GM18870 (cell line): ENCODE measurements around the gene TOX4.
A peak's percentile ranks its signal among the peaks of the same experiment; 100 is the strongest.
"Not testable (repeated sequence)": the region's sequence is repeated elsewhere in the genome, so short reads cannot be mapped to it uniquely, and the experiment has no call there.

Source experiments
- ATAC-seq: cut with Tn5 transposase; IDR thresholded peaks from one replicate; pipeline ENCODE4 v1.9.1; 2021; ENCODE audit warnings: moderate library complexity; ENCODE audit not compliant: unreplicated experiment

TOX4 gene

DNA sequence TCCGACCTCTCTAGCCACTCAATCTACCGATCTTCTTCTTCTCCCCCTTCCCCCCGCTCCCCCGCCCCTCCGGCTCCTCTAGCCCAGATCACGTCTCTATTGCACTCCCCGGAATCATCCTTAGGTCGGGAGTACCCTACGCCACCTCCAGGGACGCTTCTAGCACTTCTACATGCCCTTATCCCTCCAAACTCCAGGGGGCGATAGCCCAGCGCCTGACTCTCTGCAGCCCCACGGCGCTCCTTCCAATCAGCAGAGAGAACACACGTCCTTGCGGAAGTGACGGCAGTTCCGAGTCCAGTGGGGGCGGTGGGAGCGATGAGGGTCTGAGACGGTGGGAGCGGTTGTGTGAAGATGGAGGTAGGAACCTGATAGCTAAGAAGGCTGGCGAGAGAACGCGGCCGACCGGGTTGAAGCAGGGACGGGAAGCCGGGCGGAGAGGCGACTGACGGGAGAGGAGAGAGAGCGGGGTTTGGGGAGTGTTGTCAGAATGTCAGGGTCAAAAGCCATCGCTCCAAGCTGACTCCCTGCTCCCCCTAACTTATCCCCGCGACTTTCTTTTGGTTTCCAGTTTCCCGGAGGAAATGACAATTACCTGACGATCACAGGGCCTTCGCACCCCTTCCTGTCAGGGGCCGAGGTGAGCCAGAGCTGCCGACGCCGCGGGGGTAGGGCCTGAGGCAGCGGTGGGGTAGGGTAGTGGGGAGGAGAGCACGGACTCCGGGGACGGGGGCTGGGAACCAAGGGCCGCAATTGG is at the start of gene TOX4, which contains the start of gene RAB2B:
Gene TOX4 (plus strand): TSS at position 271 of the 757 bp plus-strand sequence. CDS start 84 bp downstream, at position 355.
Gene RAB2B (minus strand): TSS at position 35 of the 757 bp plus-strand sequence. CDS start 87 bp downstream, outside the sequence.
- peak; percentile 99 for ATAC-seq

DNA sequence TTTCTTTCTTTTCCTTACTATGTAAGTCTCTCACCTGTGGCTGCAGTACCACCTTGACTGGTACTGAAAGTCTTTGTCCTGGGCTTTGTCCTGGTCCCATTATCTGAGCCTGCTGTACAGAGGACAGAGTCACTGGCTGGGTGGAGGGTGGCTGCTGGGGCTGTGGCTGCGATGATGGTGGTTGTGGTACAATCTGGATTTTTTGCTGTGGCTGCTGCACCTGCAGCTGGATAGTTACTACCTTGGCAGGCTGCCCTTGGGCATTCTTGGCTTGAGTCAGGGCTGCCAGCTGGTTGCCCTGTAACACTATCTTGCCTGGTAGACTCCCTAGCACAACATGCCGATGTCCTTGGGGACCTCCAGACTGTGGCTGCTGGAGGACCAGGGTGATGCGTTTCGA is 48.1 kb upstream of the TOX4 start:
- no peak for ATAC-seq

DNA sequence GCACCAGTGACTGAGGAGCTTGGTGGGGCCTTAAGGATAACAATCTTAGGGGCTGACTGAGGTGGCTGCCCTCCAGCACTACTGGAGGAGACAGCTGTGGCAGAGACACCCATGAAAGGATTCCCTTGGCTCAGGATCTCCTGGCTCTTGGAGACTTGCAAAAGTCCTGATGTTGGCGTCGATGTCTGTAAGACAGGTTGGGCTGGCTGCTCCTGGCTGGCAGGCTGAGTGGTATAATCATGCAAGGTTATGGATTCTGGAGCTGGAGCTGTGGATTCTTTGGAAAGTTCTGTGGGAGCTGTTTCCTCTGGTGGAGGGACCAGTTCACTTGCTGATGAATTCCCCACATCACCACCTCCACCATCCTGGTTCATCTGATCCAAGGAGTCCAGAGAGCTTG is 45.9 kb upstream of the TOX4 start:
- no peak for ATAC-seq

DNA sequence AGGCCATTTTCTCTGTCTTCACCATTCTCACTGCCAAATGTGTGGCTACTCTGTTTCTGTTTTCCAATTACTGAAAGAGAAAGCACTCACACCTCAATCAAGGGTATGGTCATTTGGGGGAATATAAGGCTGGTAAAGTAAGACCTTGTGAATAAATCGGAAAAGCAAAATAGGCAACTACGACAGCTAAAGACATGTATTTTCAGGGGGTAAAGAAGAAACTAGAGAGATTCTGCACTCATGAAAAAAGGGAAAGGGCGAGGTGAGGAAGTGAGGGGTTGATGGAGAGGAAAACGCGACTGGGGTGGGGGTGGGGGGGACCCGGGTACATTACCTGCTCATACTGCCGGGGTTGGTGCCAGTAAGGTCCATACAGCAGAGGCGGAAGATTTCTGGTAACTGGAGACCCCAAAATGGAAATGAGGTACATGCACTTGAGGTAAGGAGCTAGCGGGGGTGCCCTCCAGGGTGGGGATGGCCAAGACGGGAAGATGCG is 40.4 kb upstream of the TOX4 start:
- ATAC-seq: no peak

DNA sequence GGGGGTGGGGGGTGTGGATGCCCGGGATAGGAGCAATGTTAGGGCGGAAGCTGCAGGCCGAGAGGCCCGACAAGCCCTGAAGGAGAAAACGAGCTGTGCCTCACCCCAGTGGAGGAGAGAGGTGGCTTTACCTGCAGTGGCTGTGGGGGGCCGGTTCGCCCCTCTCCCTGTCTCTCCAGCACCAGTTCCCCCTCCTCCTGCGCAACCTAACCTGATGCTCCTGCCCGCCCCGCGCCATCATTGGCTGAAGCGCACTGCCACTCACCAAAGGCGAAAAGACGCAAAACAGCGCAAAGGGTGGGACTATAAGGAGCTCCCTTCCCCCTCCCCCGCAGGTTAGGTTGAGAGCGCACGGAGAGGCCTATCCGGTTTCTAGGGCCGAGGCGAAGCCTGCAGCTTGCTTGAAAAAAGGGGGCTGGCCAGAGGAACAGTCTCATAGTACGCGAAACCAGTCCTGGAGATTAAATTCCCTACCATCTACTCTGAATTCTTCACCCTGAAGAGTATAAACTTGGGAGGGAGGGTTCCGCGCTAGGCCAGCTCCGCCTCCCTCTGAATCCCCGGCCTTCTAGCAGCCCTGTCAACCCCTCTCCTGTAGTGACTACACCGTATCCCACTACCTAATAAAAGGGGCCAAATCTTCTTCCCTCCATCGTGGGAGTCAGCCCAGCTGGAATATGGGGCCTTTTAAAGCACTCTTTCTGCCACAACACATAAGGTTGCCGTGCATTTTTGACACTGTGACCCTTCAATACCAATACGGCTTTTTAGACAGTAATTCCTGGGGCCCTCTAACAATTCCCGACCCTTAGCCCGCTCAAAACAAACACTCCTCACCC is 39.7 kb upstream of the TOX4 start:
- ATAC-seq: peak; percentile 97

DNA sequence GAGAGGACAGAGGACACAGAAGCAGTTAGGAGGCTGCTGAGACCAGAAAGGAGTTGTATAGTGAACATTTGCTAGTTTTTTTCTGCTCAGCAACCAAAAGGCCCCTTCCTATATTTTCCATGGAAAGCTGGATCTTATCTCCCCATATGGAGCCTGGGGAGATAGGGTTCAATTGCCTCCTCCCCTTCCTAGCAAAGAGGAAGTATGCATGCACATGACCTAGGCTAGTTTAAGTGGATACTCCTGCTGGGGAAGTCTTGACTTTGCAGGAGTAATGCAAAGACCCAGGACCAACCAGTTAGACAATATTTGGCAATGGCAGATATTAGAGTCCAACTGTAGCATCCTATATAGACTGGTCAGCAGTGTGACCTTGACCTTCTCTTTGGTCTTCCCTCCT is 36.1 kb upstream of the TOX4 start:
- no peak for ATAC-seq

DNA sequence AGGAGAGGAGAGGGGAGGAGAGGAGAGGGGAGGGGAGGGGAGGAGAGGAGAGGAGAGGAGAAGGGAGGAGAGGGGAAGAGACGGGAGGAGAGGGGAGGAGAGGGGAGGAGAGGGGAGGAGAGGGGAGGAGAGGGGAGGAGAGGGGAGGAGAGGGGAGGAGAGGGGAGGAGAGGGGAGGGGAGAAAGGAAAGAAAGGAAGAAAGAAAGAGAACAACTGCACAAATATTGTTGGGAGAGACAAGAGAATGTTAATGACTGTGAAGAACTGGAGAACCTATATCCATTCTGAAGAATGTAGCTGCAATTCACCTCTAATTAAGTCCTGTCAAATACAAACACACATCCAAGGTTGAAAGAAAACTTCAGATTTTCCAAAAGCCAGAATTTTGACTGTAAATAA is 34.3 kb upstream of the TOX4 start:
- ATAC-seq: not testable (repeated sequence)

DNA sequence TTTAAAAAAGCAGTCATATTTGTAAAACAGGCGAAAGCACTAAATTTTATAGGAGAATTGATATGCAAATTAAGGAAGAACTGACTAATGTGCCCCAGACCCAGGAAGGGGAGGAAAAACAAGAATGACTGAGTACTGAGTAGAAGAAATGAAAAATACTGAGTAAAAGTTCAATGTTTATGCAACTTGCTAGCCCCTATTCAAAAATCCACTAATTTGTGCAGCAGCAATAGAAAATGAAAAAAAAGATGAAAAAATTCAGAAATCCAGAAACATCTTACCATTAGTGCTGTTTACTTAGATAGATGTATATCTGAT is 27.1 kb upstream of the TOX4 start:
- ATAC-seq: no peak

DNA sequence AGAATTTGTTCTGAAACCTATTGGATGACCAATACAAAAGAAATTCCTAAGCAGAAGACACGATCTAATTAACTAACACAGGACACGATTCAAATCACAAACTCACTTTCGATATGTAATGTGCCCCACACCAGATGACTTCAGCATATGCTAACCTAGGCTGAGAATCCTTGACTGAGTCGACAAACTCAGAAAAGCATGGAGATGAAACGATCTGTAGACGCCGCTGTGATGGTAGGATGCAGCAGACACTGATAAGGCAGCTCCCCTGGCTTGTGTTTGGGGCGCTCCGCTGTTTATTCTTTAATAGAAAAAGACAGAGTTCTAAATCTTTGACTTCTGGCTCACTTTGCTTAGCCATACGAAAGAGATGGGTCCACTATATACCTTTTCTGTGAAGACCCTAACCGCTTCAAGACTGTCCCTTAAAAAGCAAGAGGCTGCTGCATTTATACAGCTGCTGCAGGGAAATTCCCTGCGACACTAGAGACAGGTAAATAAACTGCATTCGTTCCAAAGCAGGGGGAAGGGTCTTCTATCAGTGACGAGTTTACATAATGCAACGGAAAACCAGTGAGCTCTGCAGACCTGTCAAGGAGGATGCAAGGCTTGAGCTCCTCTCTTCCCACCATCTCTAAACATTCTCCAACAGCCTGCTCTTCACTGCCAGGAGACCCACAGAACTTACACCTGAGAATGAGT is 22.0 kb upstream of the TOX4 start:
- ATAC-seq: no peak

DNA sequence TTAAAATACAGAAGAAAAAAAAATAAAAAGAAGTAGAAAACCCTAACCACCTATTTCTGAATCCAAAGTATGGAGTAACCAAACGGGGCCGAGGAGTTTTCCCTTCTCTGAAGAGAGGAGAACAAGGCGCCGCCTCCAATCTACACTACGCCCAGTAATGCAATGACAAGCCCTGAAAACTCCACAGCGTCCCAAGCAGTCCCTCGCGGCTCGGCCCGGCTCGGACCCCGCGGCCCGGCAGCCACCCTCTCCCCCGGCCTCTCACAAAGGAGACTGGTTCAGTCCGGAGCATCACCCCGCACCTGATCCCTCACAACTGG is 21.4 kb upstream of the TOX4 start:
- ATAC-seq: no peak

DNA sequence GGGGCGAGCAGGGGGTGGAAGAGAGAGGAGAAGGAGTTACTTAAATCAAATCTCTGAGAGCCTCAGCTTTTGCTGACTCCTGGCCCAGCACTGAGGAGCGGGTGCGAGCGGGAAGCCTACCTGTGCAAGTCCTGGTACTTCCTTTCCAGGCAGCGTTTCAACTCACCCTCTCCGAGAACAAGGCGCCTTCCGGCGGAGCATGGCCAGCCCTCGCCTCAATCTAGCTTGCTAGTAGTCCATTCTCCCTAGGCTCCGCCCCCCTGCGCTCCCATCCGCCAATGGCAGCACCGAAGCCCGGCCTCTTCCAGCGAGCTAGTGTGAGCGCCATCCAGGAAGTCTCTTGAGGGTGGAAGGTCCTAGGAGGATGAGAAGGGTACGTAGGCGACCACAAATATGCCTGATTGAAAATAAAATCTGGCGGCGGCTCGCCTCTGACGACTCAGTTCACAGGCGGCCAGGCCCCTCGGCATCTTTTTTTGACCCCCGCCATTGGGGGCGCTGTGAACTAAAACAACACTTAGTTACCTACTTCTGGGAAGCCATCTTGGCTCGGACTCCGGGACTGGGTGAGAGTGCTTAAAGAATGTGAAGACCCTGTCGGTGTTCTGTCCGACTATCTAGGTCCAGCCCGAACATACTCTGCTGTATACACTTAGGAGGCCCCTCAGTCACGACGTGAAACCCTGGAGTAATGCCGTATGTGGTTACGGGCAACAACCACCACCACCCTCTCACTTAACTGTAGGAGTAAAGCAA is 20.9 kb upstream of the TOX4 start, which contains the start of gene CHD8:
Gene CHD8 (minus strand): TSS at position 212 of the 756 bp plus-strand sequence. CDS start 24,480 bp downstream, outside the sequence.
- peak; percentile 97 for ATAC-seq

DNA sequence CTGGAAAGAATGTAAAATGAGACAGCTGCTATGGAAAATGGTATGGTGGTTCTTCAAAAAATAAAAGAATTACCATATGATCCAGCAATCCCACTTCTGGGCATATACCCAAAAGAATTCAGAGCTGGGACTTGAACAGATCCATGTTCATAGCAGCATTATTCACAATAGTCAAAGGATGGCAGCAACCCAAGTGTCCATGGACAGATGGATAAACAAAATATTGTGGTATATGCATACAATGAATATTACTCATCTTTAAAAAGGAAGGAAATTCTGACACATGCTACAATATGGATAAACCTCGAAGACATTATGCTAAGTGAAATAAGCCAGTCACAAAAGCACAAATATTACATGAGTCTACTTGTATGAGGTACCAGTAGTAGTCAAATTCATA is 9.4 kb upstream of the TOX4 start:
- ATAC-seq: no peak

DNA sequence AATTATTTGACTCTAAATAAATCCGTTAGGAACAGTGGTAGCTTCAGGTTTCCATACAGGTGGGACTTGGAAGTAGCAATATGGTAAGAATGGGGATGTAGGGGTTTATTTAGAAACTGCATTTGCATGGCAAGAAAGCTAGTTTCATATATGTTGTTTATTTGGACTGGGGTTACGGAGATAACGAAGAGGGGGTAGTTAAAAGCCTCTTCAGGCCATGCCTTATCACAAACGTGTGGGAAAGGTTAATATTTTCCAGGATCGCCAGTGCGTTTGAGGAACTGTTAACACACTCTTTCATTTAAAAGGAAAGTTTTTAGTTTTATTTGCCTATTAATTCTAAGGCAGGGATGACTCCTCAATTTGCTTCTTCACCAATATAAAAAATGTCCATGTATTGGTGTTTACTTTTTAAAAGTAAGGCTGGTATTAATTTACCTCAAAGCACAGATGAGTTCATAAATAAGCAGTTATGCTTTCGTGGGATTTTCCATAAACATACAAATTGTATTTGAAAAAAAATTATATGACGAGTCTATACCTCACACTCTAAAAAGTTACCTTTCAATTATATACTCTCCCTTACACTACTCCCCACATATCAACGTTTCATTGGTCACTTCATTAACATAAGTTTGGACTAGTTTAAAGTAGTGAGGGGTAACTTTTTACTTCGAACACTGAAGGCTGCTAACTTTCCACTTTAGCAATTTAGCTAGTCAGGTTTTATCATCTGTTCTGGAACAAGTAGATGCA is 1.1 kb upstream of the TOX4 start:
- no peak for ATAC-seq

DNA sequence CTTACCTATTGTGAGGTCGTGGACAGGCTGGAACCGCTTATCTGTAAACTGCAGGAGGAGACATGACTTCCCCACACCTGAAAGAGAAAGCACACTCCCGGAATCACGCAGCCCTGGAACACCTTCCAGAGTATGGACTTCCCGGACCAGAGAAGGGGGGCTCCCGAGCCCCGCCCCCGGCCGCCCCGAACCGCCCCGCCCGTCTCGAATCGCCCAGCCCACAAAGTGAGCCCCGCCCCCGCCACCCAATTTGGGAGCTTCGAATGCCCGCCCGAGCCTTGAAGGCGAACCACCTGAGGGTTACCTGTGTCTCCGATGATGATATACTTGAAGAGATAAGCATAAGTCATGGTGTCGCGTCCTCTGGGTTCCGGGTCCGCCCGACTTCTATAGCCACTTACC is 471 bp upstream of the TOX4 start:
- no peak for ATAC-seq

DNA sequence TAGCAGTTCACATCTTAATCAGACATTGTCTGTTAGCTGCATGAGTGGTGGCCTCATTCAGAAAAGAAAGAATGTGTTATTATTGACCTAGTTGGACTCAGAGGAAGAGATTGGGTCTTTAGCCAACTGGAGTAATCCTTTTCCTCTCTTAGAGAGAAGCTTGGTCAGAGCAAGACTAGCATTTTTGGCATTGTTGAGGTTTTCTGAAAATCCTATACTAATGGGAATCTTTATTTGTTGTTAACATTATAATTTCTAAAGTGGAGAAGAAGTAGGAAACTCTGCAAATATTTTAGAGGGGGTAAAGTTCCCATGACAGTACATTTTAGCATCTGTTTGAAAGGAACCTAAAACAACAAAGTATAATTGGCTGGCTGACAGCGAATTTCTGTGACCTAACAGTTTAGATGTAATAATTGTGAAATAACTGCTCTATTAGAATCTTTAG is 9.7 kb downstream of the TOX4 start:
- ATAC-seq: no peak

DNA sequence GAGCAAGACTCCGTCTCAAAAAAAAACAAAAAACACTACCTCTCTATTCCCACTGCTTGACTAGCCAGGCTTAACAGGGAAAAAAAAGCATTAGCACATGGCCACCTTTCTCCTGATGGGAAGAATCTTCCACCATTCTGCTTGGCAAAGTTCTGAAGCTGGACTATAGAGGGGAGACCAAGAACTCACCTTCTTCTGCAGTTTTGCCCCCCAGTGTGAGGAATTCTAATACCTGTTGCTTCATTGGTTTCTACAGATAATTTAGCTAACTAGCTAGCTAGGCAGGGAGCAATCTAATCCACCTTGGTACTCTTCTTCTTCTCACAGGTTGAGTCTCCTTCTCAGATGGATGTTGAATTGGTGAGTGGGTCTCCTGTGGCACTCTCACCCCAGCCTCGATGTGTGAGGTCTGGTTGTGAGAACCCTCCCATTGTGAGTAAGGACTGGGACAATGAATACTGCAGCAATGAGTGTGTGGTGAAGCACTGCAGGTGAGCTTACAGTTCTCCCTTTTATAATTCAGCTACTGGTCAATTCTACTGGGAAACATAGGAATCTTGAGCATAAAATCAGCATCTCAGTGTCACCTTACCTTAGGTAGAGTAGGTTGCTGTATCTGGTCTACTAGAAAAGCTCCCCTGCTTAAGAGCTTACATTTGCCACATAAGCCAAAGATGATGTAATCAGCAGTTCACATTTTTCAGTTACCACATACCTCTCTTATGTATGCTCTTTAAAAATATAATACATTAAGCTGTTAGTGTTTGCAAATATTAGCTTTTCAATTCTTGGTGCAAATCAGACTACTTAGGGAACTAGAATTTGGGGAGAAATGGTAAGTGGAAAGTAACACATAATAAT is 18.1 kb downstream of the TOX4 start:
- no peak for ATAC-seq

DNA sequence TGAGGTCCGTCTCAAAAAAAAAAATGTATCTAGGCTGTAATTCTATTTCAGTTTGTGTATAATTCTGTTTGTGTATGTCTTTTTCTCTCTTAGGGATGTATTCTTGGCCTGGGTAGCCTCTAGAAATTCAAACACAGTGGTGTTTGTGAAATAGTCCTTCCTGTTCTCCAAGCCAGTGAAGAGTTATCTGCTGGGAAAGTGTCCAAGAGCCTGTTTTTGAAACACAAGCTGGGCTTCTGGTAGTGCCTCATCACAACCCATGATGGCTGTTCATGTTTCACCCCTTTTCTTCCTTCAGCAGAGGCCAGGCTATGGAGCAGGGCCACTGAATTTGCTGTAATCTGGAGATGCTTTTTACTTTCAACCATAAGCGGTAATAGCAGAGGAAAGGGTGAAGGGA is 19.5 kb downstream of the TOX4 start:
- no peak for ATAC-seq

DNA sequence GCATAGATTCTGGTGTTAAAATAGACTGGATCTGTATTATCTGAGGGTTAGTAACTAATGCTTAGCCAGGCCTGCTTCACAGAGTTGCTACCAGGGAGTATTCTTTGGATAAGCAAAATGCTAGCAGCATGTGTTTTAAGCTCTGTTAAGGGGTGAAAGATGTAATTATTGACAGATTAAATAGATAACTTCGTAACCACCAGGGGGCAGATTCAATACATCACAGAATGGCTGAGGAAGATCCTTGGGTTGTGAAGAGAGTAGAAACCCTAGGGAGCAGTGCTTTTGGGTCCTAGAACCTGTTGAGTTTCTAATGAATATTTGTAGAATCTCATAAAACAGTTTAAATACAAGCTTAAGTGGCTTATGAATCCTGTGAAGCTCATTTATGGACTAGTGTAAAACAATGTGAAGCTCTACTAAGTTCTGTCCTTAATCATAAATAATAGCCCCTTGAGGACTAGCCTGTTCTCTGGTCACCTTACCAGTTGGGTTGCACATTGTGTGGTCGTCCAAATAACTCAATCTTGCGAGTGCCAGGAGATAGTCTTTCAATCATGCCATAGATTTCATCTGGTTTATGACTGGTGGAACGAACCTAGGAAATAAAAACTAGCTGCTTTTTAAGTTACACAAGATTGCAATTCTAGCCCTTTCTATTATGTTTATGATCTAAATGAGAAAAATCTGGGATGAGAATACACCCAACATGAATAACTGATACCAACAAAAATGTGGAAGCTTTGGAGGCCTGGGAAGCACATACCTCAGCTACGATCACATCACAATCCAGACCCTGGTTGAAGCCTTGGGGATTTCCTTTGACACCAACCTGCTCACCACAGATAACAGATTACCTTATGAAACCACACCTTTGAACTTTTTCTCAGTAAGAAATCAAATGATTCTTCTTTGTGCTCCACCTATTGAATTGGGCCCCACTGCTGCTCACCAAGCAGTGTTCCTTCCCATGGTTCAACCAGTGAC is 21.8 kb downstream of the TOX4 start:
- no peak for ATAC-seq
